Panc1 (cell line): ENCODE measurements around the gene SEMA4A. TPM values are rescaled to one million over a fixed set of nuclear protein-coding genes. Genes with fewer than 3 reads are reported as not detected.

ENCODE experiments used
- ATAC-seq: fragments of 200-7000 bp; cut with Tn5 transposase; 2 replicates; pipeline ENCODE4 v1.9.1; 2020; ENCODE audit warnings: mild to moderate bottlenecking, moderate library complexity
- BruUV-seq: library from RNA; stranded (reverse); fragments of 400-500 nt; replicated peaks from 2 replicates; lab custom pipeline; 2021; lab: Mats Ljungman, UMichigan
- CTCF ChIA-PET: fragments of 300-600 bp; sonication (Branson Sonifier 250); formaldehyde crosslinking; loops from one replicate; lab custom pipeline; 2022; ENCODE audit warnings: antibody characterized with exemption; lab: Charles Lee
- POLR2A ChIA-PET: fragments of 300-600 bp; sonication (Branson Sonifier 250); formaldehyde crosslinking; loops from one replicate; lab custom pipeline; 2022; ENCODE audit warnings: antibody characterized with exemption; lab: Charles Lee
- DNase-seq: peaks from one replicate; pipeline ENCODE4 v3.0.0-alpha.2; 2010; ENCODE audit warnings: low read depth, low spot score
- H3K27ac ChIP-seq: 2 replicates; pipeline ENCODE4 v1.5.1; 2011; ENCODE audit warnings: mild to moderate bottlenecking, low read length, inconsistent platforms
- H3K27me3 ChIP-seq: fragments of 200-500 bp; sonication (Bioruptor generic); 2 replicates; pipeline ENCODE4 v1.6.0; 2014; ENCODE audit warnings: low read length, inconsistent platforms; ENCODE audit not compliant: control insufficient read depth, insufficient read depth
- H3K36me3 ChIP-seq: fragments of 200-500 bp; sonication (Bioruptor generic); 2 replicates; pipeline ENCODE4 v1.5.1; 2014; ENCODE audit warnings: inconsistent platforms, mild to moderate bottlenecking, low read length, moderate library complexity; ENCODE audit not compliant: control insufficient read depth, insufficient read depth
- H3K4me1 ChIP-seq: 2 replicates; pipeline ENCODE4 v1.5.1; 2011; ENCODE audit warnings: inconsistent platforms, mild to moderate bottlenecking, low read length, moderate library complexity; ENCODE audit not compliant: control insufficient read depth, insufficient read depth
- H3K4me3 ChIP-seq, 2 experiments: 2 replicates each; pipeline ENCODE4 v1.5.1; 2011 to 2012; ENCODE audit warnings: low read depth in 2 of 2, low read length in 2 of 2, mild to moderate bottlenecking in 2 of 2, inconsistent platforms in 1 of 2, moderate library complexity in 1 of 2
- H3K9me3 ChIP-seq: fragments of 200-500 bp; sonication (Bioruptor generic); 2 replicates; pipeline ENCODE4 v1.5.1; 2014; ENCODE audit warnings: low read depth, mild to moderate bottlenecking, inconsistent platforms, low read length, moderate library complexity; ENCODE audit not compliant: control insufficient read depth, insufficient read depth
- CTCF ChIP-seq: fragments of 450-650 bp; IDR thresholded peaks from 2 replicates; pipeline ENCODE4 v1.5.1; 2017; ENCODE audit warnings: mild to moderate bottlenecking
- POLR2AphosphoS5 ChIP-seq: IDR thresholded peaks from 2 replicates; pipeline ENCODE4 v1.6.1; 2012; ENCODE audit warnings: mild to moderate bottlenecking, low read depth, low read length, moderate library complexity
- REST ChIP-seq, 2 experiments: IDR thresholded peaks; 2 replicates each; pipeline ENCODE4 v1.6.1; 2011 to 2012; ENCODE audit warnings: low read depth in 2 of 2, control low read depth in 1 of 2, low read length in 1 of 2, mild to moderate bottlenecking in 1 of 2, moderate library complexity in 1 of 2; ENCODE audit not compliant: insufficient read depth in 1 of 2
- SIN3A ChIP-seq: IDR thresholded peaks from 2 replicates; pipeline ENCODE4 v1.6.1; 2012; ENCODE audit warnings: low read depth, mild to moderate bottlenecking, low read length, moderate library complexity, borderline replicate concordance; ENCODE audit not compliant: insufficient read depth
- TCF7L2 ChIP-seq: IDR thresholded peaks from 2 replicates; pipeline ENCODE4 v1.6.1; 2011; ENCODE audit warnings: mild to moderate bottlenecking, low read depth, low read length, inconsistent platforms
- in situ Hi-C: cut with HindIII; loops from 2 replicates; pipeline ENCODE4 v1.10.0; 2016; ENCODE audit warnings: low sequenced_read_pairs, low pct_unique_long_range_greater_than_20kb
- intact Hi-C: fragments of 100-400 bp; cut with micrococcal nuclease; formaldehyde crosslinking; loops from one replicate; pipeline ENCODE4 v1.10.0; 2022; ENCODE audit not compliant: unreplicated experiment
- total RNA-seq: library from RNA; stranded (reverse); gene quantifications from one replicate; pipeline ENCODE4 v1.2.1, GENCODE V29; 2021; ENCODE audit not compliant: unreplicated experiment

The SEMA4A gene
- total RNA-seq, 1 experiment from 2014 or later: 0.21 TPM

- DNase-seq (no peak), ATAC-seq (no peak)
- Histone ChIP-seq H3K36me3 (peaks cover 22% of the 10 kb centered on the region), H3K27ac (no peak overlapping the region), H3K27me3 (no peaks in the 10 kb centered on the region), H3K4me3 (no peak overlapping the region), H3K4me1 (peaks cover 18% of the 10 kb centered on the region), H3K9me3 (no peaks in the 10 kb centered on the region)
- ChIA-PET POLR2A (no interaction called here), CTCF (no interaction called here)
- intact Hi-C loops: no loop called here
- in situ Hi-C loops: no loop called here
- TF ChIP-seq REST (IDR thresholded peaks at IDR 0.05; ENCODE audit: insufficient read depth in 1 of 2, low read depth in 2 of 2, low read length in 1 of 2): no peak
- no peak for TF ChIP-seq SIN3A
- no peak for TF ChIP-seq POLR2AphosphoS5
- no peak for TF ChIP-seq CTCF
- no peak for TF ChIP-seq TCF7L2
- no TSS peak for BruUV-seq
Observed at GRCh38 chr1:156138458-156138867, 14.9 kb upstream of the SEMA4A start.

GRCh38 chr1:156140879-156141707 is 12.3 kb upstream of the SEMA4A start:
- ATAC-seq (peak; percentile 24), DNase-seq (no peak)
- no TSS peak for BruUV-seq
- in situ Hi-C loops (no loop called here), intact Hi-C loops (no loop called here)
- Histone ChIP-seq H3K4me3 (no peak overlapping the region), H3K9me3 (no peaks in the 10 kb centered on the region), H3K4me1 (peaks cover 25% of the 10 kb centered on the region), H3K36me3 (peaks cover 15% of the 10 kb centered on the region), H3K27me3 (no peaks in the 10 kb centered on the region), H3K27ac (peak overlapping the region; percentile 46)
- ChIA-PET CTCF (interaction anchor here (0.5 to 2.1 kb wide), 4 partner anchors 54 to 232 kb away, joined by 3 to 20 read pairs (median 4); no protein-coding TSS in a partner anchor), POLR2A (interaction anchor here (0.7 kb wide), 1 partner anchor 84 kb away, joined by 3 read pairs; no protein-coding TSS in a partner anchor)
- TF ChIP-seq POLR2AphosphoS5 (0 out of 2 replicates have a peak, but pooled peaks have one; percentile 13), SIN3A (no peak), REST (IDR thresholded peaks at IDR 0.05; ENCODE audit: insufficient read depth in 1 of 2, low read depth in 2 of 2, low read length in 1 of 2) (no peak), CTCF (peak; percentile 87), TCF7L2 (no peak)
